Measurements from ENCODE around the gene TCTN1. TPM values are rescaled to one million over a fixed set of nuclear protein-coding genes. Genes with fewer than 3 reads are reported as not detected.
A peak's percentile ranks its signal among the peaks of the same experiment; 100 is the strongest.

Gene TCTN1
- total and polyA plus RNA-seq, 8 donors: 34.1 to 84.3 (median 73.6) TPM

- no peak overlapping the region for H3K27ac ChIP-seq
- H3K9me3 ChIP-seq: no peaks in the 10 kb centered on the region
- no peak for ATAC-seq
- no peak for DNase-seq
- no peak for TF ChIP-seq CTCF (IDR thresholded peaks at IDR 0.05)
- peaks cover 0 to 5% of the 10 kb centered on the region in 2 donors for H3K36me3 ChIP-seq
- intact Hi-C loops (cut with DNase I): no loop called here
- H3K27me3 ChIP-seq: no peaks in the 10 kb centered on the region
- H3K4me3 ChIP-seq: no peak overlapping the region
- peaks cover 0 to 10% of the 10 kb centered on the region in 2 donors for H3K4me1 ChIP-seq
These were observed 62.2 kb downstream of the TCTN1 start for GRCh38 chr12:110676171-110676570.

- no peak overlapping the region for H3K4me3 ChIP-seq
- H3K4me1 ChIP-seq: peaks cover 0 to 10% of the 10 kb centered on the region in 2 donors
- H3K36me3 ChIP-seq: no peaks in the 10 kb centered on the region
- TF ChIP-seq CTCF (IDR thresholded peaks at IDR 0.05): no peak
- ATAC-seq (peak; percentile 67), DNase-seq (no peak)
- no peaks in the 10 kb centered on the region for H3K27me3 ChIP-seq
- intact Hi-C loops (cut with DNase I): no loop called here
- no peaks in the 10 kb centered on the region for H3K9me3 ChIP-seq
- peak overlapping the region in 1 of 2 donors; percentile 7 for H3K27ac ChIP-seq
These were observed 63.4 kb downstream of the TCTN1 start for GRCh38 chr12:110677206-110677911.

- ATAC-seq (no peak), DNase-seq (no peak)
- Histone ChIP-seq H3K36me3 (peaks cover 0 to 3% of the 10 kb centered on the region in 2 donors), H3K27ac (peak overlapping the region in 1 of 2 donors; percentile 7), H3K4me3 (no peak overlapping the region), H3K27me3 (no peaks in the 10 kb centered on the region), H3K9me3 (no peaks in the 10 kb centered on the region), H3K4me1 (peaks cover 0 to 10% of the 10 kb centered on the region in 2 donors)
- no peak for TF ChIP-seq CTCF (IDR thresholded peaks at IDR 0.05)
- intact Hi-C loops (cut with DNase I): no loop called here
These were observed 64.1 kb downstream of the TCTN1 start for GRCh38 chr12:110677982-110678381.

- H3K9me3 ChIP-seq: no peaks in the 10 kb centered on the region
- ATAC-seq (no peak), DNase-seq (no peak)
- TF ChIP-seq CTCF (IDR thresholded peaks at IDR 0.05): no peak
- H3K4me3 ChIP-seq: no peak overlapping the region
- H3K27me3 ChIP-seq: no peaks in the 10 kb centered on the region
- peaks cover 0 to 5% of the 10 kb centered on the region in 2 donors for H3K36me3 ChIP-seq
- H3K4me1 ChIP-seq: peaks cover 0 to 10% of the 10 kb centered on the region in 2 donors
- no peak overlapping the region for H3K27ac ChIP-seq
- intact Hi-C loops (cut with DNase I): no loop called here
These were observed 65.3 kb downstream of the TCTN1 start for GRCh38 chr12:110679201-110679600.

- DNase-seq (no peak), ATAC-seq (no peak)
- Histone ChIP-seq H3K27me3 (no peaks in the 10 kb centered on the region), H3K27ac (no peak overlapping the region), H3K4me1 (peaks cover 0 to 10% of the 10 kb centered on the region in 2 donors), H3K4me3 (no peak overlapping the region), H3K36me3 (peaks cover 0 to 5% of the 10 kb centered on the region in 2 donors), H3K9me3 (no peaks in the 10 kb centered on the region)
- no peak for TF ChIP-seq CTCF (IDR thresholded peaks at IDR 0.05)
- intact Hi-C loops (cut with DNase I): no loop called here
These were observed 66.1 kb downstream of the TCTN1 start for GRCh38 chr12:110680032-110680431.
